ENCODE results near the gene NUP210. TPM values are rescaled to one million over a fixed set of nuclear protein-coding genes. Genes with fewer than 3 reads are reported as not detected.

The NUP210 gene
- total RNA-seq, 3 donors from 2014 or later (not counting 1 experiment from before 2014, with no cell fraction given): 156 to 194 (median 179) TPM

GRCh38 chr3:13276438-13277195 lies 143.5 kb downstream of the NUP210 start:
- no peak overlapping the region for H3K4me3 Mint-ChIP-seq
- H3K9me3 Mint-ChIP-seq: no peaks in the 10 kb centered on the region
- no peak for TF ChIP-seq CTCF (IDR thresholded peaks at IDR 0.05)
- WGBS (ENCODE audit: insufficient coverage): 86% methylated on average over 14 of the region's 14 CpGs
- no peak overlapping the region for H3K4me3 ChIP-seq (ENCODE audit: low read length)
- H3K36me3 Mint-ChIP-seq: no peaks in the 10 kb centered on the region
- H3K36me3 ChIP-seq (ENCODE audit: control insufficient read depth, insufficient read depth, low read length): no peaks in the 10 kb centered on the region
- H3K9me3 ChIP-seq (ENCODE audit: control insufficient read depth, insufficient read depth, low read length): no peaks in the 10 kb centered on the region
- H3K4me1 Mint-ChIP-seq: peaks cover 6% of the 10 kb centered on the region in 2 donors
- H3K27me3 Mint-ChIP-seq (ENCODE audit: low read depth in 2 of 2): peaks cover 12 to 15% of the 10 kb centered on the region in 2 donors
- intact Hi-C loops (cut with micrococcal nuclease): no loop called here
- H3K27ac Mint-ChIP-seq: no peak overlapping the region
- ATAC-seq (no peak), DNase-seq (no peak)
- peaks cover 4% of the 10 kb centered on the region for H3K27me3 ChIP-seq (ENCODE audit: control insufficient read depth, insufficient read depth, low read length)
- no peak overlapping the region for H3K27ac ChIP-seq (ENCODE audit: low read length)
- peaks cover 2% of the 10 kb centered on the region for H3K4me1 ChIP-seq (ENCODE audit: control insufficient read depth, insufficient read depth, low read length)

- H3K36me3 ChIP-seq (ENCODE audit: control insufficient read depth, insufficient read depth, low read length): no peaks in the 10 kb centered on the region
- no peaks in the 10 kb centered on the region for H3K9me3 ChIP-seq (ENCODE audit: control insufficient read depth, insufficient read depth, low read length)
- H3K4me1 ChIP-seq (ENCODE audit: control insufficient read depth, insufficient read depth, low read length): no peaks in the 10 kb centered on the region
- intact Hi-C loops (cut with micrococcal nuclease): no loop called here
- DNase-seq (no peak), ATAC-seq (no peak)
- Mint-ChIP-seq H3K27me3 (ENCODE audit: low read depth in 2 of 2) (peaks cover 7% of the 10 kb centered on the region in 2 donors), H3K4me3 (no peak overlapping the region), H3K4me1 (no peaks in the 10 kb centered on the region), H3K36me3 (no peaks in the 10 kb centered on the region), H3K9me3 (no peaks in the 10 kb centered on the region), H3K27ac (no peak overlapping the region)
- no peak for TF ChIP-seq CTCF (IDR thresholded peaks at IDR 0.05)
- H3K27me3 ChIP-seq (ENCODE audit: control insufficient read depth, insufficient read depth, low read length): no peaks in the 10 kb centered on the region
- no peak overlapping the region for H3K4me3 ChIP-seq (ENCODE audit: low read length)
- WGBS (ENCODE audit: insufficient coverage): 91% methylated on average over 14 of the region's 14 CpGs
- no peak overlapping the region for H3K27ac ChIP-seq (ENCODE audit: low read length)
Observed at GRCh38 chr3:13275376-13276005, 144.6 kb downstream of the NUP210 start.

- no peak overlapping the region for H3K4me3 ChIP-seq (ENCODE audit: low read length)
- ATAC-seq: no peak
- no peak for TF ChIP-seq CTCF (IDR thresholded peaks at IDR 0.05)
- 66% methylated on average over 14 of the region's 14 CpGs for WGBS (ENCODE audit: insufficient coverage)
- no peaks in the 10 kb centered on the region for H3K9me3 ChIP-seq (ENCODE audit: control insufficient read depth, insufficient read depth, low read length)
- Mint-ChIP-seq H3K4me1 (no peaks in the 10 kb centered on the region), H3K36me3 (no peaks in the 10 kb centered on the region), H3K27me3 (ENCODE audit: low read depth in 2 of 2) (peaks cover under 1 to 7% of the 10 kb centered on the region in 2 donors), H3K27ac (no peak overlapping the region), H3K9me3 (no peaks in the 10 kb centered on the region), H3K4me3 (no peak overlapping the region)
- H3K4me1 ChIP-seq (ENCODE audit: control insufficient read depth, insufficient read depth, low read length): no peaks in the 10 kb centered on the region
- H3K27ac ChIP-seq (ENCODE audit: low read length): no peak overlapping the region
- no peak for DNase-seq
- no peaks in the 10 kb centered on the region for H3K36me3 ChIP-seq (ENCODE audit: control insufficient read depth, insufficient read depth, low read length)
- no peaks in the 10 kb centered on the region for H3K27me3 ChIP-seq (ENCODE audit: control insufficient read depth, insufficient read depth, low read length)
- intact Hi-C loops (cut with micrococcal nuclease): no loop called here
Observed at GRCh38 chr3:13274551-13275332, 145.4 kb downstream of the NUP210 start.

All from natural killer cell (primary cell).